Activated B cell treated with CpG ODN at 0.5 μM for 24 hours (primary cell): ENCODE measurements around the gene CXCR6. TPM values are rescaled to one million over a fixed set of nuclear protein-coding genes. Genes with fewer than 3 reads are reported as not detected.

Source experiments
- ATAC-seq: fragments of 200-7000 bp; cut with Tn5 transposase; one replicate; pipeline ENCODE4 v1.10.0; 2021; ENCODE audit warnings: low read depth, mild to moderate bottlenecking, moderate library complexity
- CTCF ChIA-PET: fragments of 350-600 bp; sonication (Branson Sonifier 250); formaldehyde crosslinking; loops from one replicate; lab custom pipeline; 2021; ENCODE audit warnings: antibody characterized with exemption; lab: Charles Lee
- POLR2A ChIA-PET: fragments of 350-600 bp; sonication (Branson Sonifier 250); formaldehyde crosslinking; loops from one replicate; lab custom pipeline; 2021; ENCODE audit warnings: antibody characterized with exemption; lab: Charles Lee
- DNase-seq: peaks from one replicate; pipeline ENCODE4 v3.0.0; 2022
- H3K27ac Mint-ChIP-seq: one replicate; pipeline ENCODE4 v1.8.0; 2020; ENCODE audit warnings: mixed read lengths
- H3K27me3 Mint-ChIP-seq: one replicate; pipeline ENCODE4 v1.8.0; 2021; ENCODE audit warnings: mixed read lengths
- H3K36me3 Mint-ChIP-seq: one replicate; pipeline ENCODE4 v1.8.0; 2021; ENCODE audit warnings: low read depth, mixed read lengths
- H3K4me1 Mint-ChIP-seq: one replicate; pipeline ENCODE4 v1.8.0; 2021; ENCODE audit warnings: mixed read lengths
- H3K4me3 Mint-ChIP-seq: one replicate; pipeline ENCODE4 v1.8.0; 2020; ENCODE audit warnings: mild to moderate bottlenecking, mixed read lengths
- H3K9me3 Mint-ChIP-seq: one replicate; pipeline ENCODE4 v1.8.0; 2020; ENCODE audit warnings: mixed read lengths
- intact Hi-C: fragments of 100-400 bp; cut with micrococcal nuclease; formaldehyde crosslinking; loops from one replicate; pipeline ENCODE4 v1.15.1; 2024
- total RNA-seq: library from RNA; stranded (reverse); gene quantifications from 2 replicates; pipeline ENCODE4 v1.2.3, GENCODE V29; 2022
- TF ChIP-seq, protein P1 (sequence below): fragments of 200-600 bp; IDR thresholded peaks from one replicate; pipeline ENCODE4 v1.8.0; 2022; ENCODE audit warnings: antibody characterized with exemption, mild to moderate bottlenecking

CXCR6 gene
- total RNA-seq: not detected in 2 replicates

DNA sequence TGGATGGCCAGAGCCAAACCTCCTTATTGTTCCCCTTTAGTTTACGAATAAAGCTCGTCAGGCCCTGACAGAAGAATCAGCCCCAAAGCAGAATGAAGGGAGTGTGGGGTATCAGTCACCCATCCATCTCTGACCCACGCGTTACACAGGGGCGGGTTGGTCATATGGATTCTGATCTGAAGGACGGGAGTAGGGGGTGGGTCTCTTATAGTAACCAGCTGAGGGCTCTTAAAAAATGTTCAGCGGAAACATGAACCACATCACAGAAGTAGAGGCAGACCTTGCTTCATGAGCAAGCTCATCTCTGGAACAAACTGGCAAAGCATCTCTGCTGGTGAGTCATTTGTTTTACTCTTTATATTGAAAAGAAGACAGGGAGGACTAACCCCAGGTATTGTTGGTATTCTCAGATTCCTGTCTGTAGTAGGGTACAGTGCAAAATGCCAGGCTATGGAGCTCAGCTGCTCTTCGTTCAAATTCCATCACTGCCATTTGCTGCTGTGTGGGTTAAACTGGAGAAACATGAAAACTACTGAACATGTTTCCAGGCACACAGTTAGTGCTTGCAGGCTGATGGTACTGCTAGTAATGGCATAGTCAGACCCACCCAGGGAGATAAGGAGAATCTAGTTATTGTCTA, at the start of gene CXCR6:
TSS of gene CXCR6 (plus strand) at position 258 of the 640 bp plus-strand sequence. CDS start 3,018 bp downstream, outside the sequence.
- ATAC-seq: no peak
- intact Hi-C loops: no loop called here
- ChIA-PET POLR2A (no interaction called here), CTCF (interaction anchor here (1.0 to 1.8 kb wide), 3 partner anchors 136 to 429 kb away, joined by 3 to 5 read pairs (median 3); partner anchors contain the start of gene CCR1)
- no peak for DNase-seq
- no peaks in the 10 kb centered on the region for H3K9me3 Mint-ChIP-seq
- no peak within 1 kb of the TSS for H3K4me3 Mint-ChIP-seq
- H3K27me3 Mint-ChIP-seq: no peaks in the 10 kb centered on the region
- no peak within 1 kb of the TSS for H3K27ac Mint-ChIP-seq
- H3K36me3 Mint-ChIP-seq: peaks cover 50% of the 10 kb centered on the region
- TF ChIP-seq, protein P1, sequence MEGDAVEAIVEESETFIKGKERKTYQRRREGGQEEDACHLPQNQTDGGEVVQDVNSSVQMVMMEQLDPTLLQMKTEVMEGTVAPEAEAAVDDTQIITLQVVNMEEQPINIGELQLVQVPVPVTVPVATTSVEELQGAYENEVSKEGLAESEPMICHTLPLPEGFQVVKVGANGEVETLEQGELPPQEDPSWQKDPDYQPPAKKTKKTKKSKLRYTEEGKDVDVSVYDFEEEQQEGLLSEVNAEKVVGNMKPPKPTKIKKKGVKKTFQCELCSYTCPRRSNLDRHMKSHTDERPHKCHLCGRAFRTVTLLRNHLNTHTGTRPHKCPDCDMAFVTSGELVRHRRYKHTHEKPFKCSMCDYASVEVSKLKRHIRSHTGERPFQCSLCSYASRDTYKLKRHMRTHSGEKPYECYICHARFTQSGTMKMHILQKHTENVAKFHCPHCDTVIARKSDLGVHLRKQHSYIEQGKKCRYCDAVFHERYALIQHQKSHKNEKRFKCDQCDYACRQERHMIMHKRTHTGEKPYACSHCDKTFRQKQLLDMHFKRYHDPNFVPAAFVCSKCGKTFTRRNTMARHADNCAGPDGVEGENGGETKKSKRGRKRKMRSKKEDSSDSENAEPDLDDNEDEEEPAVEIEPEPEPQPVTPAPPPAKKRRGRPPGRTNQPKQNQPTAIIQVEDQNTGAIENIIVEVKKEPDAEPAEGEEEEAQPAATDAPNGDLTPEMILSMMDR: no peak
- peaks cover 5% of the 10 kb centered on the region for H3K4me1 Mint-ChIP-seq

DNA sequence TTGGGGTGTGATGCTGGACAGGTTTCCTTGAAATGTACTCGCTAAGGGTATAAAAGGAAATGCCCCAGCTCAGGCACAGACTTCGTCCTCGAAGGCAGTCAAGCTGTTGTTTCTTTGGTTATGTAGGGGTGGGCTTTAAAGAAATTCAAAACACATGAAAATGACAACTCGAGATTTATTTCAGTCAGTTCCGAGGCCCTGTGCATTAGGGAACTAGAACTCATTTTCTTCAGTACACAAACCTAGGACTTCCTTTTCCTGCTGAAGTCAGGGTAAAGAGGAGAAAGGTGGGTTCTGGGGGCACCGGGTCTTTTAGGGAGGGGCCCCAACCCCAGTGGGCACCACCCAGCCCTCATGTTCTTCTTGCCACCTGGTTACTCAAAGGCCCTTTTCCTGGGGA, 49.2 kb upstream of the CXCR6 start:
- no peaks in the 10 kb centered on the region for H3K9me3 Mint-ChIP-seq
- TF ChIP-seq, protein P1: no peak
- peak; percentile 28 for ATAC-seq
- H3K4me1 Mint-ChIP-seq: peaks cover 57% of the 10 kb centered on the region
- ChIA-PET CTCF (no interaction called here), POLR2A (interaction anchor here (0.6 to 1.3 kb wide), 2 partner anchors 210 to 513 kb away, joined by 3 to 4 read pairs; partner anchors contain the start of genes CCR5AS and CCRL2)
- no peak for DNase-seq
- no peaks in the 10 kb centered on the region for H3K27me3 Mint-ChIP-seq
- H3K36me3 Mint-ChIP-seq: no peaks in the 10 kb centered on the region
- peak overlapping the region; percentile 76 for H3K27ac Mint-ChIP-seq
- intact Hi-C loops: loop anchor here (5.0 kb wide), 2 partner anchors 37 to 52 kb away; partner anchors contain the start of gene LZTFL1
- no peak overlapping the region for H3K4me3 Mint-ChIP-seq

DNA sequence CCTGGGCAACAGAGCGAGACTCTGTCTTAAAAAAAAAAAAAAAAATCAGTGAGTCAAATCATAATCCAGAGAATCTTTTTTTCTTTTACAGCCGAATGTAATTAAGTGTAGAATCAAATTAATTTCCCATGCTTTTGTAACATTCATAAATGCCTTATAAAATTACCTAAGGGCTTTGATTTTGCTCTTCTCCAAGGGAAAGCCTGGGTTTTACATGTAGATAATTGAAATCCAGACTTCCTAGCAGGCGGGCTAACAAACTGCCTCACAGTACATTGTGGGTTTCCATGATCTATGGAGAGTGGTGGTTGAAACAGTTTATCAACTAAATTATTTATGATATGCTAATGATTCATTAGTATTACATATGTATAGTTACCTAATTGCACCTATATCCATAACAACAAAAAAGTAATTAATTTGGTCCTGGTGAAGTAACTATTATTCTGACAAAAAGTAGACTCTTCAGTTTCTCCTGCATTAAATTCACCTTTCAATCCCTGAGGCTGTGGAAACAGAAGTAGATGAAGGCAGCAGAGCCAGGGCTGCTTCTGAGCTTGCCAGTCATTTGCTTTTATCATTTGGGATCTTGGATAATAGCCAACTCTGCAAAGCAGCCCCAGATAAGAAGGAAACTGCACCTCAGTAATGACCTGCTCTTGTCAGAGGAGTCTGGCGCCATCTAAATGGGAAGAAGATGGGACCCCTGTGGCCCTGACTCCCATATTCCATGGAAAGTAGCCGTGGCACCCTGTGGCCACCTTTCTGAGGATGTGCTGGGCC, 47.4 kb upstream of the CXCR6 start:
- DNase-seq (no peak), ATAC-seq (no peak)
- peaks cover 40% of the 10 kb centered on the region for H3K4me1 Mint-ChIP-seq
- no peak overlapping the region for H3K27ac Mint-ChIP-seq
- H3K36me3 Mint-ChIP-seq: no peaks in the 10 kb centered on the region
- TF ChIP-seq, protein P1: no peak
- no peak overlapping the region for H3K4me3 Mint-ChIP-seq
- ChIA-PET POLR2A (no interaction called here), CTCF (interaction anchor here (0.6 kb wide), 1 partner anchor 170 kb away, joined by 3 read pairs; no protein-coding TSS in a partner anchor)
- intact Hi-C loops: no loop called here
- no peaks in the 10 kb centered on the region for H3K9me3 Mint-ChIP-seq
- H3K27me3 Mint-ChIP-seq: no peaks in the 10 kb centered on the region

DNA sequence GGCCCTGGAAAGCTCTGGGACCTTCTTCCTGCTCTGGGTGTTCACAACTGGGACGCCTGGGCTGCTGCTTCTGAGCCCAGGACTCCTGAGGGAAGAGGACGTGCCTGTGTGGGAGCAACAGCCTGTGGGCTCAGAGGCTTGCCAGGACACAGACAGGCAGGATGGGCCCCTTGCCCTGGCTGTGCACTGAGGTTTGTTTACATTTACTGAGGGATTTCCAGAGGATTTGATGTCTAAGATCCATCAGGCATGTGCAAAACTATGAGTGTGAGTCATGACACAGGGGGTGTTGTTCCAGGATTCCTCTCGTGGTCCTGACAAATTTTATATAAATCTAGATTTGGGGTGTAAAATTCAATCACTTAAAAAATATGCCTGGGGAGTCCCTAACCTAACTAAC, 46.3 kb upstream of the CXCR6 start:
- no peak for ATAC-seq
- POLR2A ChIA-PET: no interaction called here
- no peak overlapping the region for H3K4me3 Mint-ChIP-seq
- TF ChIP-seq, protein P1: no peak
- DNase-seq: no peak
- H3K4me1 Mint-ChIP-seq: peaks cover 31% of the 10 kb centered on the region
- no peaks in the 10 kb centered on the region for H3K27me3 Mint-ChIP-seq
- intact Hi-C loops: no loop called here
- H3K36me3 Mint-ChIP-seq: no peaks in the 10 kb centered on the region
- H3K27ac Mint-ChIP-seq: no peak overlapping the region
- CTCF ChIA-PET: no interaction called here
- no peaks in the 10 kb centered on the region for H3K9me3 Mint-ChIP-seq

DNA sequence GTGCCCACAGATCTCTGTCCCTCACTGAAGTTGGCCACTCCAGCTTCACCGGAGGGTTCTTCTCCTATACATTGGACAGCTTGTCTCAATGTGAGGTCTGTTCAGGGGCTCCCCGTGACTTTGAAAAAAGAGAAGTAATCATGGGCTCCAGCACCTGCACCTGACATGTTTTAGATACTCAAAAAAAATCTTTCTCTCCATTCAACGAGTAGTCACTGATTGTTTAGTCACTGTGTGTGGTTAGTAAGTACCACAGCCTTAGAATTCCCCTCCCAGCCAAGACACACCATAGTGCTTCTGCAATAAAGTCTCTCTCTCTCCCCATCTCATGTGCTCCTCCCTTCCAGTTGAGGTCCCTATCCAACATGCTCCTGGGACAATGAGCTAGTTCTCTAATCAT, 38.3 kb upstream of the CXCR6 start:
- intact Hi-C loops: loop anchor here (2.0 to 5.0 kb wide), 3 partner anchors 33 to 63 kb away; partner anchors contain the start of gene LZTFL1
- TF ChIP-seq, protein P1: no peak
- Mint-ChIP-seq H3K4me1 (peaks cover 43% of the 10 kb centered on the region), H3K4me3 (peak overlapping the region; percentile 12), H3K27ac (peak overlapping the region; percentile 69), H3K36me3 (no peaks in the 10 kb centered on the region), H3K9me3 (no peaks in the 10 kb centered on the region), H3K27me3 (no peaks in the 10 kb centered on the region)
- DNase-seq (no peak), ATAC-seq (peak; percentile 88)
- POLR2A ChIA-PET: interaction anchor here (0.8 to 1.8 kb wide), 3 partner anchors 12 to 64 kb away, joined by 3 to 8 read pairs (median 3); partner anchors contain the start of gene LZTFL1
- CTCF ChIA-PET: interaction anchor here (0.7 to 2.8 kb wide), 2 partner anchors 24 to 64 kb away, joined by 3 to 7 read pairs; no protein-coding TSS in a partner anchor
